HG03097 (cell line): ENCODE measurements around the gene LRRFIP1.
"Not testable (repeated sequence)": the region's sequence is repeated elsewhere in the genome, so short reads cannot be mapped to it uniquely, and the experiment has no call there.

ENCODE experiments used
- ATAC-seq: cut with Tn5 transposase; IDR thresholded peaks from one replicate; pipeline ENCODE4 v1.9.1; 2021; ENCODE audit not compliant: unreplicated experiment, low FRiP score

Gene LRRFIP1

DNA sequence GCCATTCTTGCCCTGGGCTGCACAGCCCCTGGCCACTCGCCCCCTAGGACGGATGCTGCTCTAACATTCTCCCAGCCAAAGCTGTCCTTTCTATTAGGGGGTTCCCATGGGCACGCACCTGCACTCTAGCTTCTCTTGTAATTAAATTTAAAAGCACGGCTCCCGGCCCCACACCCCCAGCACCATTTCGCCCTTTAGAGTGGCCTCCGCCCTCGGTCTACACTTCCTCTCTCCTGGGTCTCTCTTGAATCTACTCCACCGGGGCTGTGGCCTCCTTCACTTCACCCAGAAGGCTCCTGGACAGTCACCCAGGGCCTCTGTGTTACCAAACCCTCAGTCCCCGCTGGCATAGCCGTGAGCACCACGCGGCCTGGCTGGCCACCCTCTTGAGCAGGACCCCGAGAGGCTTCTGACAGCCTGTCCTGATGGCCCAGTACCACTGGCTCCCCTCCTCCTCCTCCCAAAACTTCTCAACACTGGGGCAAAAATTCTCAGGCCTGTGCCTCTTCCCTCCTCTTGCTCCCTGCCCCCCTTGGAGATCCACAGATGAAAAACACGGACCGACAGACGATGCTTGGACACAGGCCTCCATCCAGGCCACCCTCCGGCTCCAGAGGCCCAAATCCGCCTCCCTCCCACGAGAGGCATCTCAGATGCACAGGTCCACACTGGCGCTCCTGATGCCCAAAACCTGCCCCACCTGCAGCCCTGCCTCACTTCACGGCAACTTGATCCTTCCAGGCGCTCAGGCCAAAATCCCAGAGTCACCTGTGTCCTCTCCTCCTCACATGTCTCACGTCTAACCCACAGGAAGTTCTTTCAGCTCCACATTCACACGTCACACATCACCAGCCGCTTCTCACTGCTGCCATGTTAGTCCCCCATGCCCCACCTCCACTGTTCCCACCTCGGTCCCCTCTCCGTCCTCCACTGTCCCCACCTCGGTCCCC lies 29.9 kb upstream of the LRRFIP1 start:
- no peak for ATAC-seq

GRCh38 chr2:237598468-237599208 lies 28.7 kb upstream of the LRRFIP1 start:
- ATAC-seq: no peak

DNA sequence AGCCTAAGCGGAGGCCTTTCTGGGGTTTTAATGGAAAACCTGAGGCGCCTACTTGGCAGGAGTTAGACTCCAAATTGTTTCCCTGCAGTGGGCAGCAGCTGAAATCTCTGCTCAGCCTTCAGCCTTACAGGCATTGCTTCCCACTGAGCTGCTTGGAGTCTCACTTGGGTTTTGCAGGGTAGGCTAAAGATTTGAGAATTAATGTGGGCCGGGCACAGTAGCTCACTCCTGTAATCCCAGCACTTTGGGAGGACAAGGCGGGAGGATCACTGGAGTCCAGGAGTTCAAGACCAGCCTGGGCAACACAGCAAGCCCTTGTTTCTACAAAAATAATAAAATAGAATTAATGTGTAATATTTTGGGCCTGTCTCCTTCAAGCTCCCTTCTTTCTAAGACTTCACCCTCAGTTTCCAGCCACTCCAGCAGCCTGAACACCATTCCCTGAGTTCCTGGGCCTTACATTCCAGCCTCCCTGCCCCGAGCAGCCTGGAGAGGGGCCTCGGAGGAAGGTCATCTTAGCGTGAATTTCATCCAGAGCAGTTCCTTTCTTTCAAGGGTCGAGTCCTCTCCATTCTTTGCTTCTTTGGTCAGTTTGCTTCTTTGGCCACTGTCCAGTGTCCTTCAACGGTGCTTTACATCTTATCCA lies 27.8 kb upstream of the LRRFIP1 start:
- ATAC-seq: no peak

DNA sequence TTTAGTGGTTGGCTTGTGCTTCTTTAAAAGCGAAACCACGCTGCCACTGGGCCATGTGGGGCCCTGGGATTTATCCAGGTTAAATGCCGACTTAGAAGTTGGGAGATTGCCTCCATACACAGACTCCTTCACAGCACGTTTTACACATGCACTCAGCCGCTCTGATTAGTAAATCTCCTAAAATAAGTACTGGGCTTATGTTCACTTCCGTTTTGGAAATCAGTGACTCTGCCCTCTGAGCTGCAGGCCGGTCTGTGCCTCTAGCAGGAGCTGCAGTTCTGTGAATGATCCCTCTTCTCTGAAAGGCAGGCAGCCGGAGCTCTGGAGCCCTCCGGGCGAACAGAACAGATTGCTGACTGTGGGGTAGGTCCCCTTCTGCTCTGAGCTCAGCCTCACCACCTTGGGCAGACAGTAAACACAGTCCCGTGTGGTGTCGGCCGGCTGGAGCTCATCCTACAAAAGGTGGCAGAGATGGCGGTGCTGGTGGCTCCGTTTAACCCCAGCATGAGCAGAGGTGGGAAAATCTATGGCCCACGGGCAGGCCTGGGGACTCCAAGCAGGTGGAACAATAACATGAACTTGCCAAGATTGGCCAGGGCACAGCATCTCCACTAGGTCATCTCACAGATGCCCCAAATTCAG lies 27.1 kb upstream of the LRRFIP1 start:
- ATAC-seq: no peak

DNA sequence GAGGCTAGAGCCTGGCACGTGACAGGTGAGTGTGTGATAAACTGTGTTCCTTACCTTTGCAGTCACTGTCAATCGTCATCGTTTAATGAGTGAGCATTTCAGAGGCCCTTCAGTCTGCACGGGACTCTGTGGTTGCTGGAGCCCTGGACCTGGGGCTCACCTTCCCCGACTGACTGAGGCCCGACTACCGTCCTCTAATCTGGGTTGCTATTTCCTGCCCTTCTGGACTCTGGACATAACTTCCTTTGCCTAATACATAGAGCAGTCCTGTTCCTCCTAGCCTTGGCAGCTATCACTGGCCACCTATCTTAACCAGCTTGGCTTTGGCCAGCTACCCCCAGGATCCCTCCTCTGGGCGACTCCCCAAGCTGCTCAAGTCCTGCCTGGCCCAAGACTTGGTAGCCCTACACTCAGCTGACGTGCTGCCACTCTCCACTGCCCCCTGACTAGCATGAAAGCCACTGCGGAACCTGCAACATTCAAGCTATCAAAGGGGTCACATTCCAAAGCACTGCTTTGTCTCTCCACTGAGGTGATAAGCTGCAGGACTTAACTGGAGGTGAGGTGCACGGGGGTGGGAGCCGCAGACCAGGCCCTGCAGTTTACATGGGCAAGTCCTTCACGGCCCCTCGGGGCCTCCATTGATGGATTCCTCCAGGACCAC lies 25.8 kb upstream of the LRRFIP1 start:
- ATAC-seq: no peak

- no peak for ATAC-seq
These were observed 25.0 kb upstream of the LRRFIP1 start for GRCh38 chr2:237602409-237602808.

DNA sequence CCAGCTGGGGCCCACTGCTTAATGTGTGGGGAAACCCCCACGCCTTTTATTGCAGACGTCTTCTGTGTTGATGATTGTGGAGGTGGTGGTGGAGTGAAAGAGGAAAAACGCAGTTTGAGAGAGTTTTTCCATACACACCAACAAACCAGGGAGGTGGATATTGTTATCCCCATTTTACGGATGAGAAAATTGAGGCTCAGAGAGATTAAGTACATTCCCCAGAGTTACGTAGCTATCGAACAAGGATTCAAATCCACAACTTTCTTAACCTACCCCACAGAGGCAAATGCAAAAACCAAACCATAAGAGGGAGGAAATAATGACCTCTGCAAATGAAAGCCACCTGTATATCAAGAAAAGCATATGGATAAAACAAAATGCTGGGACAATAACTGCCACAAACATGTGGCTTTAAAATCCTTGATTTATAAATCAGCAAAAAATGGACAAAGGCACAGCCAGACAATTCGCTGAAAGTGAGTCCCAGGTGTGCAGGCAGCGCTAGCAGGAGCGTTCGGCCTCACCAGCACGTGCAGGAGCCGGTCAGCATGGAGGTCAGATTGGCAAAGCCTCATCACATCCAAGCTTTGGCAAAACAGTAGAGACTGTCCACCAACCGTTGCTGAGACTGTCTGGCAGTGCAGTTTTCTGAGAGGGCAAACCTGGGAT lies 24.2 kb upstream of the LRRFIP1 start:
- ATAC-seq: no peak

- no peak for ATAC-seq
These were observed 23.5 kb upstream of the LRRFIP1 start for GRCh38 chr2:237603718-237604362.

- ATAC-seq: no peak
These were observed 23.0 kb upstream of the LRRFIP1 start for GRCh38 chr2:237604391-237604790.

DNA sequence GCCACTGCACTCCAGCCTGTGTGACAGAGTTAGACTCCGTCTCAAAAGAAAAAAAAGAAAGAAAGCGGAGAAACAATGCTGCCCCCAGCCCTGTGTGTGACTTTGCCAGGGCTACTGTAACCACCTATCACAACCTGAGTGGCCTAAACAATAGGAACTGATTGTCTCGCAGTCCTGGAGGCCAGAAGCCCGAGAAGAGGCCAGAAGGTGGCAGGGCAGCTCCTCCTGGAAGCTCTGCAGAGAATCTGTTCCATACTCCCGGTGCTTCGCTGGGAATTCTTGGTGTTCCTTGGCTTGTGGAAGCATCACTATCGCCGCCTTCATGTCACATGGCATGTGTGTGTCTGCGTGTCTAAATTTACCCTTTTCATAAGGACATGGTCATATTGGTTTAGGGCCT lies 22.4 kb upstream of the LRRFIP1 start:
- no peak for ATAC-seq

- not testable (repeated sequence) for ATAC-seq
These were observed 20.9 kb upstream of the LRRFIP1 start for GRCh38 chr2:237606522-237606921.

DNA sequence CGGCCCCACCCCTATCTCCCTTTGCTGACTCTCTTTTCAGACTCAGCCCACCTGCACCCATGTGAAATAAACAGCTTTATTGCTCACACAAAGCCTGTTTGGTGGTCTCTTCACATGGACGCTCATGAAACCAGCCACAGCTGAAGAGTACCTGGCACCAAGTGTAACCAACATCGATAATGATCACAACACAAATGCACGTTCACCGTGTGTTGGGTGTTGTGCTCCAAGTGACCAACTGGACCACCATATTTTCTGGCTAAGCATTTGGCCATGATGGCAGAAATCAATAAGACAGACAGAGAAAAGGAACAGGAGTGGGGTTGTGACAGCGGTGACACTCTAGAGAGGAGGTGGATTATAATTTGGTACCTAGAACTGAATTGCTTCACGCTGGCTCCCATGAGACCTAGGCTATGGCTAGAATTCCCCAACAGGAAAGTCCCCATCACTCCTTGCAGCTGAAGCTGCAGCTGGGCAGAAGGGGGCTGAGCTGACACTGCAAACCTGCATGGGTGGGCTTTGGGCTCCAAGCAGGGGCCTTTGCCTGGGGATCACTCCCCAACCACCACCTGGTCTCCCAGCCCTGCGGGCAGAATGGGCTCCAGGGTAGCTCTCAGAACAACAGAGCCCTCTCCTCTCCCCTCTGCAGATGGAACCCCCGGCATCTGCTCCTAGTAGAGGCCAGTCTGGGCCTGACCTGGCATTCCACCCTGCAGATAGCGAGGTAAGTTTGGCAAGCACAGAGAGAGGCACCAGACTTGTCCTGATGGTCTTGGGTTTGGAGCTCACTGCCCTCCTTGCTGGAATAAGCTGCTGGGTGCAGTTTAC lies 14.6 kb upstream of the LRRFIP1 start:
- ATAC-seq: no peak

GRCh38 chr2:237613679-237614078 lies 13.7 kb upstream of the LRRFIP1 start:
- no peak for ATAC-seq

GRCh38 chr2:237614151-237614720 lies 13.2 kb upstream of the LRRFIP1 start:
- ATAC-seq: no peak

GRCh38 chr2:237615631-237616249 lies 11.6 kb upstream of the LRRFIP1 start:
- no peak for ATAC-seq

GRCh38 chr2:237616373-237616733 lies 11.0 kb upstream of the LRRFIP1 start:
- no peak for ATAC-seq

DNA sequence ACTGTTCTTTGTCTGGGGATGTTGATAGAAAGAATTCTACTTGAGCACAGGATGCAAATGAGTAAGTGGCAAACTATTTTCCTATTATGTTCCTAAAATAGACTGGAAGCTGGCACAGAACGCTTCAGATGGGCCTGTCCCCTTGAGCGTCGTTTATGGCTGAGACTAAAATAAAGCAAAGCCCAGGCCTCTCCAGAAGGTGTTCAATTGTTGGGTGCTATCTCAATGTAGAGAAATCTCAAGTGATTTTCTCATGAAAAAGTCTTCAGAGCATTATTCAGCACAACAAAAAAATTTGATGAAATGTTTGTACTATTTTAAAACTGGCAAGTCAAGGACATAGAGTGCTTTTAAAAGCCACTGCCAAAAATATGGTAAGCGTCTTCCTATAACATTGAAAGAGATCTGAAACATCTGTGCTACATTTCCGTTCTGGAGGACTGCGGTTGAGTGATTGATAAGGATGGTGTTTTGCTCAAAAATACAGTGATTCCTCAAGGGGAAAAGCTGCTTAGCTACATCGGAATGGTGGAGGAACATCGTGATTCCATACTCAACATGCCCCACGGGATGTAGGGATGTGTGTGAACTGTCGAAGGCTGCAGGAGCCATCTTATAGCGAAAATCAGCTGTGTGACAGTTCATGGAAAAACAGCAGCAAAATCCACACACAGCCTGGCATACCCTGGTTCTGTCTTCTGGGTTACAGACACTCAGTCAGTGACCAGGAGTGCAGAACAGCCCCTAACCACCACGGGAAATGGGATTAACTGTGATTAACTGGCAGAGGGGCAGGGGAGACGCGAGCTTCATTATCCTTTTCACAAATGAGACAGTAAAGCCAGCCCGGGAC lies 10.4 kb upstream of the LRRFIP1 start:
- ATAC-seq: no peak
